Effector memory CD4-positive, alpha-beta T cell (primary cell): ENCODE data around the gene KCNT2.

Source experiments
- DNase-seq, 3 donors: peaks; one replicate each; pipeline ENCODE4 v3.0.0-alpha.2; 2020
- H3K27ac ChIP-seq: 2 replicates; pipeline ENCODE4 v1.7.0; 2013; ENCODE audit warnings: mild to moderate bottlenecking, low read length, moderate library complexity; ENCODE audit not compliant: insufficient read depth, poor library complexity, severe bottlenecking
- H3K27me3 ChIP-seq: replicated peaks from 2 replicates; pipeline ENCODE4 v1.7.0; 2013; ENCODE audit warnings: mild to moderate bottlenecking, low read length; ENCODE audit not compliant: insufficient read depth, control insufficient read depth, poor library complexity, severe bottlenecking
- H3K36me3 ChIP-seq: 2 replicates; pipeline ENCODE4 v1.7.0; 2013; ENCODE audit warnings: mild to moderate bottlenecking, low read length, moderate library complexity; ENCODE audit not compliant: control insufficient read depth, insufficient read depth
- H3K4me1 ChIP-seq: 2 replicates; pipeline ENCODE4 v1.7.0; 2013; ENCODE audit warnings: low read length, mild to moderate bottlenecking; ENCODE audit not compliant: control insufficient read depth, insufficient read depth, poor library complexity, severe bottlenecking
- H3K4me3 ChIP-seq: 2 replicates; pipeline ENCODE4 v1.7.0; 2013; ENCODE audit warnings: low read length, low read depth, mild to moderate bottlenecking; ENCODE audit not compliant: insufficient read depth, poor library complexity, severe bottlenecking
- H3K9me3 ChIP-seq: 2 replicates; pipeline ENCODE4 v1.7.0; 2013; ENCODE audit warnings: mild to moderate bottlenecking, low read length, moderate library complexity; ENCODE audit not compliant: control insufficient read depth

The KCNT2 gene

DNA sequence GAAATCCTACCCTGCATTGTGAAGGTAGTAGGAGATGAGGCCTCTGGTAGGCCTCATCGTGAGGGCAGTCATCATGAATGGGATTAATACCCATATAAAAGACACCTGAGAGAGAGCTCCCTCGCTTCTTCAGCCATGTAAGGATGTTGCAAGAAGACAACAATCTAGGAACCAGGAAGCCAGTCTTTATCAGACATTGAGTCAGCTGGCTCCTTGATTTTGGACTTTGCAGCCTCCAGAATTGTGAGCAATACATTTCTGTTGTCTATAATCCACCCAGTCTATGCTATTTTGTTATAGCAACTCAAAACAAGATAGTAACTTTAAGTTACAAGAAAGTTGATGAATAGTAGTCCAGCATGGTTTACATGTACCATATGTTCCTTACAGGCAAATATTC is 208.5 kb downstream of the KCNT2 start:
- DNase-seq = no peak
- no peak overlapping the region for H3K4me3 ChIP-seq
- H3K36me3 ChIP-seq = no peaks in the 10 kb centered on the region
- no peaks in the 10 kb centered on the region for H3K9me3 ChIP-seq
- H3K4me1 ChIP-seq = no peaks in the 10 kb centered on the region
- no peak overlapping the region for H3K27ac ChIP-seq
- no peaks in the 10 kb centered on the region for H3K27me3 ChIP-seq

DNA sequence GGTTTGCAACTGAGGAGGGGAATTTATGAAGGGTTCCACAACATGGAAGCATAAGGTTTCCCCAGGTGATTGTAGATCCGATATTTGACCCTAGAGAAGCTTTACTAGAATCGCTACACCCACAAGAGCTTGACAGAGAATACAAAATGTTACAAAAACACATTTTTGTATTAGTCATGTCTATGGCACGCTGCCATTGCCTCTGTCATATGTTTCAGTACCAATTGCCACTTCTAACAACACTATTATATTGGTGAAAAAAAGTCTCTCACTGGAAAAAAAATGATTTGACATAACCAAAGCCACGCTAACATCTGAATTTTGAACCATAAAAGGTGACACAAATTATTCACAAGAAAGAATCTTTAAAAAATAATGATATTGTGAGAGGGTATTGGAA is 214.5 kb downstream of the KCNT2 start:
- H3K27me3 ChIP-seq = no peaks in the 10 kb centered on the region
- no peak overlapping the region for H3K27ac ChIP-seq
- no peak overlapping the region for H3K4me3 ChIP-seq
- no peaks in the 10 kb centered on the region for H3K36me3 ChIP-seq
- no peak for DNase-seq
- H3K9me3 ChIP-seq = no peaks in the 10 kb centered on the region
- no peaks in the 10 kb centered on the region for H3K4me1 ChIP-seq

- H3K4me3 ChIP-seq = no peak overlapping the region
- no peaks in the 10 kb centered on the region for H3K4me1 ChIP-seq
- no peak overlapping the region for H3K27ac ChIP-seq
- H3K9me3 ChIP-seq = no peaks in the 10 kb centered on the region
- no peaks in the 10 kb centered on the region for H3K36me3 ChIP-seq
- no peak for DNase-seq
- H3K27me3 ChIP-seq = no peaks in the 10 kb centered on the region
These were observed 215.0 kb downstream of the KCNT2 start for GRCh38 chr1:196393282-196393681.

DNA sequence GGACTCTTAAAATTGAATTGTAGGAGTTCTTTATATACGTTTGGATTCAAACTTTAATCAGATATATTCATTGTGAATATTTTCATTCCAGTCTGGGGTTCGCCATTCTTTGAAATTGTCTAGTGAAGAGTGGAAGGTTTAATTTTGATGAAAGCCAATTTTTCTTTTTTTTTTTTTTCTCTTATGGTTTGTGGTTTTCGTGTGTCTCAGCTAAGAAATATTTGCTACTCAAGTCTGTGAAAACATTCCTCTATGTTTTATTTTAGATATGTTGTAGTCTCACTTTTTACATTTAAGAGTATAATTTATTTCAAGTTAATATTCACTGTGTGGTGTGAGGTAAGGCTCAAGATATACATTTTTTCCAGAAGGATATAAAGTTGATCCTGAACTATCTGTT is 220.5 kb downstream of the KCNT2 start:
- Histone ChIP-seq H3K27ac (no peak overlapping the region), H3K4me1 (no peaks in the 10 kb centered on the region), H3K4me3 (no peak overlapping the region), H3K27me3 (no peaks in the 10 kb centered on the region), H3K36me3 (no peaks in the 10 kb centered on the region), H3K9me3 (no peaks in the 10 kb centered on the region)
- DNase-seq = no peak

DNA sequence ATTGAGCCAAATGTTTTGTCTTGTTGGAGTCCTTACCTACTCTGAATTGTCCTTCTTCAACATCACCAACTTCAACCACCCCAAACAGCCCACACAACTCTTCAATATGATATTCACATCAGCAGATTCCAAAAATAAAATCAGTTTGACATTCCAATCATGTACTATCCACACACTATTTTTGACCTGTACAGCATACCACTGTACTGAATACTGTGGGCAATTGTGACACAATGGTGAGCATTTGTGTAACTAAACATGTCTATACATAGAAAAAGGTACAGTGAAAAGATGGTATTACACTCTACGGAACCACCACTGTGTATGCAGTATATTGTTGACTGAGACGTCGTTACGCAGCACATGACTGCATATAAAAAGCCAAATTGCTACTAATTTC is 223.1 kb downstream of the KCNT2 start:
- DNase-seq = no peak
- Histone ChIP-seq H3K4me3 (no peak overlapping the region), H3K4me1 (no peaks in the 10 kb centered on the region), H3K36me3 (no peaks in the 10 kb centered on the region), H3K9me3 (no peaks in the 10 kb centered on the region), H3K27me3 (no peaks in the 10 kb centered on the region), H3K27ac (no peak overlapping the region)

DNA sequence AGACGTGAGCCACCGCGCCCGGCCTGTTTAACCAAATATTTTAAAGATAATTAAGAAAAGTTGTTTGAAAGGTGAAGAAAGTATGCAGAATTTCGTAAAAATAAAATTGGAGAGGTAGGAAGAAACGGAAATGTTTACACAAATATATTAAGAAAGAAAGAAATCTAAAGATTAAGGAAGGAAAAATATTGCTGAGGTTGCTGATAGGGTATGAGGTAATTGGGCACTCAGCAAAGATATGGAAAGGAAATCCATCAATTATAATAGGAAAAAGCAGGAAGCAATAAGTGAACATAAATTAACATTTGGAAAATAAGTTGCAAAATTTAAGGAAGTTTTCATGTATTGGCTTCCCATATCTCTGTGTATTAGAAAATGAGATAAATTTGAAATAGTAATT is 225.9 kb downstream of the KCNT2 start:
- Histone ChIP-seq H3K27ac (no peak overlapping the region), H3K4me1 (no peaks in the 10 kb centered on the region), H3K27me3 (no peaks in the 10 kb centered on the region), H3K9me3 (no peaks in the 10 kb centered on the region), H3K36me3 (no peaks in the 10 kb centered on the region), H3K4me3 (no peak overlapping the region)
- no peak for DNase-seq

DNA sequence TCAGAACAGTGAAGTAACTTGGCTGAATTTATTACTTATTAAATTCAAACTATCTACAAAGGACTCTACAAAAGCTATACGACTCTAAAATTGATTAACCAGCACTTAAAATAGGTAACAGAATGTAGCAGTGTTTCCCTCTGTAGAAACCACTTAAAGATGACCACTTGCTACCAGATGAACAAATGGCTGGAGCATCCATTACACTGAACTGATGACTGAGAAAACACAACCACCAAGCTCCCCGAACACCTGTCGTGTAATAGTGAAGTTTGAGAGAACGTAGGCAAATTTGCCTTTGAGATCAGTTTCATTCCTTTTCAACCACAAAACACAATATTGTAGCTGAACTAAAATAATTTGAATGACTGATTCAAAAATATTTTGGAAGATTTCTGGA is 226.7 kb downstream of the KCNT2 start:
- DNase-seq = no peak
- Histone ChIP-seq H3K27me3 (no peaks in the 10 kb centered on the region), H3K36me3 (no peaks in the 10 kb centered on the region), H3K4me1 (no peaks in the 10 kb centered on the region), H3K4me3 (no peak overlapping the region), H3K27ac (no peak overlapping the region), H3K9me3 (no peaks in the 10 kb centered on the region)

GRCh38 chr1:196380316-196380715 is 227.9 kb downstream of the KCNT2 start:
- Histone ChIP-seq H3K36me3 (no peaks in the 10 kb centered on the region), H3K9me3 (no peaks in the 10 kb centered on the region), H3K4me3 (no peak overlapping the region), H3K4me1 (no peaks in the 10 kb centered on the region), H3K27me3 (no peaks in the 10 kb centered on the region), H3K27ac (no peak overlapping the region)
- DNase-seq = no peak

- no peaks in the 10 kb centered on the region for H3K36me3 ChIP-seq
- H3K27ac ChIP-seq = no peak overlapping the region
- H3K4me3 ChIP-seq = no peak overlapping the region
- DNase-seq = no peak
- no peaks in the 10 kb centered on the region for H3K27me3 ChIP-seq
- no peaks in the 10 kb centered on the region for H3K4me1 ChIP-seq
- H3K9me3 ChIP-seq = no peaks in the 10 kb centered on the region
These were observed 230.4 kb downstream of the KCNT2 start for GRCh38 chr1:196377811-196378210.

DNA sequence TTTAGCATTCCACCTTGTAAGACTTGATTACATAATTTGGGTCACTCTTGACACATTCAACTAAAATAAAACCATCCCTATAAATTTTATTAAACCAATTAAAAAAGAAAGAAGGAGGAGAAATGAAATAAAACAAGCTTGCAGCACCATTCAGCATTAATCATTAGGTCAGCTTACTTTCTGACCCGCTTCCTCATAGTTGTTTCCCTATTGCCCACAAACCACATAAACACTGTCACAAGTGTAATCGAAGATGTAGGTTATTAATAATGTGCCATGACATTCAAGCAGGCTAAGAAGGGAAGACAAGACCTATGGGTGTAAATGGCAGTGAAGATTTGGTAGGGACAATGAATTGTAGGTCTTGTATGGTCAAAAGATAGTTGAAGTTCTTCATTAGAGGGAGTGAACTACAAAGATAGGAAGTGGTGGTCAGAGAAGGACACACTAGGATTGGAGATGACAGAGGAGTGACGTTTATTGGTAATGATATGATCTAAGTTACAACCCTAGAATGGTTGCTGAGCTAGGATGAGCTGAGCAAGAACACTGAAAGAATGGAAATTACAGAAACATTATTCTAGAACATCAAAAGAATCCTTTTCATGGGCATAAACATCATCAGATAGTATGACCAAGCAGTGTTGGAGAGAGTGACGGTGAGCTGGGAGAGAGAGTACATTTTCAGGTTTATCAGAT is 231.5 kb downstream of the KCNT2 start:
- no peaks in the 10 kb centered on the region for H3K9me3 ChIP-seq
- no peaks in the 10 kb centered on the region for H3K4me1 ChIP-seq
- no peak overlapping the region for H3K27ac ChIP-seq
- no peak overlapping the region for H3K4me3 ChIP-seq
- H3K36me3 ChIP-seq = no peaks in the 10 kb centered on the region
- no peaks in the 10 kb centered on the region for H3K27me3 ChIP-seq
- no peak for DNase-seq
